Kidney tubule cell (primary cell): ENCODE measurements around the gene CHTF8.

Source experiments
- DNase-seq: peaks from one replicate; pipeline ENCODE4 v3.0.0-alpha.2; 2018; ENCODE audit warnings: low spot score

The CHTF8 gene

GRCh38 chr16:69084289-69084688, 48.1 kb downstream of the CHTF8 start:
- no peak for DNase-seq

- DNase-seq: no peak
Observed at GRCh38 chr16:69083306-69083941, 49.0 kb downstream of the CHTF8 start.

- no peak for DNase-seq
Observed at GRCh38 chr16:69079697-69080096, 52.7 kb downstream of the CHTF8 start.

- DNase-seq: no peak
Observed at GRCh38 chr16:69078073-69078472, 54.3 kb downstream of the CHTF8 start.

- DNase-seq: peak; percentile 98
Observed at GRCh38 chr16:69077251-69077650, 55.1 kb downstream of the CHTF8 start.

GRCh38 chr16:69073181-69073702, 59.1 kb downstream of the CHTF8 start:
- DNase-seq: peak; percentile 99

- no peak for DNase-seq
Observed at GRCh38 chr16:69072640-69072974, 59.8 kb downstream of the CHTF8 start.

- no peak for DNase-seq
Observed at GRCh38 chr16:69071036-69071435, 61.4 kb downstream of the CHTF8 start.

GRCh38 chr16:69069504-69069903, 62.9 kb downstream of the CHTF8 start:
- no peak for DNase-seq
